ENCODE results near the gene STK32B. TPM values are rescaled to one million over a fixed set of nuclear protein-coding genes. Genes with fewer than 3 reads are reported as not detected.
A peak's percentile ranks its signal among the peaks of the same experiment; 100 is the strongest.

The STK32B gene
- total and polyA plus RNA-seq, 9 of the 15 experiments (the other 6 are each of a cell fraction or from before 2014, with no cell fraction given) = 0.03 to 0.20 (median 0.07) TPM; not detected in 2

GRCh38 chr4:5014007-5014682 is 37.1 kb upstream of the STK32B start (continued):
- TF ChIP-seq AFF1 (IDR thresholded peaks at IDR 0.05; ENCODE audit: low read depth in 1 of 2, partially characterized antibody in 2 of 2) (peak in 1 of 2 experiments; percentile 74), PBX2 (CRISPR knock-in tag; IDR thresholded peaks at IDR 0.05; ENCODE audit: low read depth) (no peak), PBX2 (tag; conservative IDR thresholded peaks at IDR 0.05; ENCODE audit: low read depth) (peak; percentile 52), NCOR1 (IDR thresholded peaks at IDR 0.05) (no peak), CHAMP1 (IDR thresholded peaks at IDR 0.05) (no peak), TAL1 (IDR thresholded peaks at IDR 0.05) (peak; percentile 72), CBFA2T2 (conservative IDR thresholded peaks at IDR 0.05) (peak; percentile 76), MEIS2 (IDR thresholded peaks at IDR 0.05; ENCODE audit: partially characterized antibody) (peak; percentile 56), TCF3 (CRISPR knock-in tag; IDR thresholded peaks at IDR 0.05) (0 out of 2 replicates have a peak, but pooled peaks have one; percentile 16), ZNF398 (CRISPR knock-in tag; IDR thresholded peaks at IDR 0.05) (no peak), ATF7 (IDR thresholded peaks at IDR 0.05) (peak; percentile 87), ZNF175 (CRISPR knock-in tag; IDR thresholded peaks at IDR 0.05; ENCODE audit: low read depth) (peak; percentile 79), MTA3 (IDR thresholded peaks at IDR 0.05; ENCODE audit: borderline replicate concordance) (0 out of 2 replicates have a peak, but pooled peaks have one; percentile 36), HMG20B (CRISPR knock-in tag; IDR thresholded peaks at IDR 0.05) (0 out of 2 replicates have a peak, but pooled peaks have one; percentile 23), EP400 (IDR thresholded peaks at IDR 0.05) (peak; percentile 41; the same call in 1 of the 2 replicates), CCNT2 (IDR thresholded peaks at IDR 0.05; ENCODE audit: borderline replicate concordance, extremely low read depth, insufficient read length, low read depth, low read length) (no peak)
